BLaER1 (cell line): ENCODE data around the gene AFAP1L2.

Source experiments
- H3K27ac ChIP-seq: shearing (Covaris generic); formaldehyde crosslinking; 2 replicates; pipeline ENCODE4 v1.8.1; 2022
- H3K27me3 ChIP-seq: shearing (Covaris generic); formaldehyde crosslinking; 2 replicates; pipeline ENCODE4 v1.8.1; 2022
- H3K36me3 ChIP-seq: shearing (Covaris generic); formaldehyde crosslinking; 2 replicates; pipeline ENCODE4 v1.8.1; 2022
- H3K4me1 ChIP-seq: shearing (Covaris generic); formaldehyde crosslinking; 2 replicates; pipeline ENCODE4 v1.8.1; 2022
- H3K4me2 ChIP-seq: shearing (Covaris generic); formaldehyde crosslinking; 2 replicates; pipeline ENCODE4 v1.8.1; 2022
- H3K4me3 ChIP-seq: shearing (Covaris generic); formaldehyde crosslinking; 2 replicates; pipeline ENCODE4 v1.8.1; 2022
- H3K9ac ChIP-seq: shearing (Covaris generic); formaldehyde crosslinking; 2 replicates; pipeline ENCODE4 v1.8.1; 2022
- H3K9me3 ChIP-seq: shearing (Covaris generic); formaldehyde crosslinking; 2 replicates; pipeline ENCODE4 v1.8.1; 2022
- H4K20me1 ChIP-seq: shearing (Covaris generic); formaldehyde crosslinking; 2 replicates; pipeline ENCODE4 v1.8.1; 2022
- Cebpa-rat ChIP-seq: shearing (Covaris generic); IDR thresholded peaks from 2 replicates; pipeline ENCODE4 v1.8.1; 2022

Gene AFAP1L2

GRCh38 chr10:114379631-114380041, 24.7 kb downstream of the AFAP1L2 start:
- Histone ChIP-seq H3K4me1 (no peaks in the 10 kb centered on the region), H3K27ac (no peak overlapping the region), H3K4me2 (no peak overlapping the region), H3K4me3 (no peak overlapping the region), H3K9ac (no peak overlapping the region), H3K9me3 (no peaks in the 10 kb centered on the region), H3K36me3 (no peaks in the 10 kb centered on the region), H4K20me1 (no peaks in the 10 kb centered on the region), H3K27me3 (no peaks in the 10 kb centered on the region)
- TF ChIP-seq Cebpa-rat = no peak

- no peak overlapping the region for H3K27ac ChIP-seq
- H3K9me3 ChIP-seq = no peaks in the 10 kb centered on the region
- no peaks in the 10 kb centered on the region for H3K36me3 ChIP-seq
- no peak overlapping the region for H3K4me2 ChIP-seq
- H3K4me1 ChIP-seq = no peaks in the 10 kb centered on the region
- TF ChIP-seq Cebpa-rat = no peak
- no peaks in the 10 kb centered on the region for H4K20me1 ChIP-seq
- H3K27me3 ChIP-seq = no peaks in the 10 kb centered on the region
- H3K9ac ChIP-seq = no peak overlapping the region
- H3K4me3 ChIP-seq = no peak overlapping the region
These were observed 27.8 kb downstream of the AFAP1L2 start for GRCh38 chr10:114376523-114376922.

- Histone ChIP-seq H3K9ac (no peak overlapping the region), H4K20me1 (no peaks in the 10 kb centered on the region), H3K4me1 (no peaks in the 10 kb centered on the region), H3K9me3 (no peaks in the 10 kb centered on the region), H3K4me2 (no peak overlapping the region), H3K36me3 (no peaks in the 10 kb centered on the region), H3K27me3 (no peaks in the 10 kb centered on the region), H3K4me3 (no peak overlapping the region), H3K27ac (no peak overlapping the region)
- no peak for TF ChIP-seq Cebpa-rat
These were observed 29.3 kb downstream of the AFAP1L2 start for GRCh38 chr10:114375047-114375446.

- Histone ChIP-seq H3K36me3 (no peaks in the 10 kb centered on the region), H3K9me3 (no peaks in the 10 kb centered on the region), H3K27me3 (no peaks in the 10 kb centered on the region), H3K9ac (no peak overlapping the region), H4K20me1 (no peaks in the 10 kb centered on the region), H3K4me1 (no peaks in the 10 kb centered on the region), H3K4me3 (no peak overlapping the region), H3K4me2 (no peak overlapping the region), H3K27ac (no peak overlapping the region)
- no peak for TF ChIP-seq Cebpa-rat
These were observed 30.1 kb downstream of the AFAP1L2 start for GRCh38 chr10:114374053-114374791.

- H3K27me3 ChIP-seq = no peaks in the 10 kb centered on the region
- no peak overlapping the region for H3K9ac ChIP-seq
- TF ChIP-seq Cebpa-rat = no peak
- H3K36me3 ChIP-seq = no peaks in the 10 kb centered on the region
- no peak overlapping the region for H3K4me2 ChIP-seq
- no peak overlapping the region for H3K27ac ChIP-seq
- H4K20me1 ChIP-seq = no peaks in the 10 kb centered on the region
- no peaks in the 10 kb centered on the region for H3K4me1 ChIP-seq
- no peaks in the 10 kb centered on the region for H3K9me3 ChIP-seq
- no peak overlapping the region for H3K4me3 ChIP-seq
These were observed 30.7 kb downstream of the AFAP1L2 start for GRCh38 chr10:114373631-114374030.

- Histone ChIP-seq H3K4me1 (no peaks in the 10 kb centered on the region), H3K27me3 (no peaks in the 10 kb centered on the region), H3K36me3 (no peaks in the 10 kb centered on the region), H3K4me3 (no peak overlapping the region), H3K27ac (no peak overlapping the region), H4K20me1 (no peaks in the 10 kb centered on the region), H3K4me2 (no peak overlapping the region), H3K9me3 (no peaks in the 10 kb centered on the region), H3K9ac (no peak overlapping the region)
- no peak for TF ChIP-seq Cebpa-rat
These were observed 31.3 kb downstream of the AFAP1L2 start for GRCh38 chr10:114372995-114373394.

GRCh38 chr10:114372179-114372578, 32.1 kb downstream of the AFAP1L2 start:
- no peaks in the 10 kb centered on the region for H3K36me3 ChIP-seq
- H4K20me1 ChIP-seq = no peaks in the 10 kb centered on the region
- H3K27me3 ChIP-seq = no peaks in the 10 kb centered on the region
- H3K27ac ChIP-seq = no peak overlapping the region
- H3K9ac ChIP-seq = no peak overlapping the region
- H3K4me3 ChIP-seq = no peak overlapping the region
- H3K4me1 ChIP-seq = no peaks in the 10 kb centered on the region
- TF ChIP-seq Cebpa-rat = no peak
- no peak overlapping the region for H3K4me2 ChIP-seq
- H3K9me3 ChIP-seq = no peaks in the 10 kb centered on the region

GRCh38 chr10:114370966-114371365, 33.3 kb downstream of the AFAP1L2 start:
- no peaks in the 10 kb centered on the region for H4K20me1 ChIP-seq
- H3K4me3 ChIP-seq = no peak overlapping the region
- H3K9me3 ChIP-seq = no peaks in the 10 kb centered on the region
- H3K9ac ChIP-seq = no peak overlapping the region
- no peak overlapping the region for H3K4me2 ChIP-seq
- no peak overlapping the region for H3K27ac ChIP-seq
- no peak for TF ChIP-seq Cebpa-rat
- H3K4me1 ChIP-seq = no peaks in the 10 kb centered on the region
- H3K27me3 ChIP-seq = no peaks in the 10 kb centered on the region
- no peaks in the 10 kb centered on the region for H3K36me3 ChIP-seq

GRCh38 chr10:114370199-114370598, 34.1 kb downstream of the AFAP1L2 start:
- Histone ChIP-seq H3K4me1 (no peaks in the 10 kb centered on the region), H3K4me3 (no peak overlapping the region), H3K9me3 (no peaks in the 10 kb centered on the region), H4K20me1 (no peaks in the 10 kb centered on the region), H3K9ac (no peak overlapping the region), H3K27ac (no peak overlapping the region), H3K27me3 (no peaks in the 10 kb centered on the region), H3K4me2 (no peak overlapping the region), H3K36me3 (no peaks in the 10 kb centered on the region)
- no peak for TF ChIP-seq Cebpa-rat

- no peaks in the 10 kb centered on the region for H3K9me3 ChIP-seq
- no peak overlapping the region for H3K4me3 ChIP-seq
- no peaks in the 10 kb centered on the region for H4K20me1 ChIP-seq
- no peak for TF ChIP-seq Cebpa-rat
- H3K36me3 ChIP-seq = no peaks in the 10 kb centered on the region
- H3K27ac ChIP-seq = no peak overlapping the region
- no peak overlapping the region for H3K9ac ChIP-seq
- no peak overlapping the region for H3K4me2 ChIP-seq
- no peaks in the 10 kb centered on the region for H3K27me3 ChIP-seq
- H3K4me1 ChIP-seq = no peaks in the 10 kb centered on the region
These were observed 36.3 kb downstream of the AFAP1L2 start for GRCh38 chr10:114368057-114368391.
